Spinal cord (tissue), 10 donors: Measurements from ENCODE around the gene NPHP1. TPM values are rescaled to one million over a fixed set of nuclear protein-coding genes. Genes with fewer than 3 reads are reported as not detected.

Experiments used
- DNase-seq, 6 donors: peaks; one replicate each; pipeline versions ENCODE4 v3.0.0 to v3.0.0-alpha.2; 2013 to 2015; ENCODE audit warnings: low spot score in 6 of 6, low read depth in 4 of 6
- H3K27ac ChIP-seq: one replicate; pipeline ENCODE4 v1.5.1; 2013; ENCODE audit warnings: low read depth, low read length, control low read depth
- H3K27me3 ChIP-seq: one replicate; pipeline ENCODE4 v1.6.1; 2013; ENCODE audit warnings: low read length; ENCODE audit not compliant: control insufficient read depth, insufficient read depth
- H3K36me3 ChIP-seq: one replicate; pipeline ENCODE4 v1.6.1; 2013; ENCODE audit warnings: low read length; ENCODE audit not compliant: control insufficient read depth, insufficient read depth
- H3K4me1 ChIP-seq: one replicate; pipeline ENCODE4 v1.6.1; 2013; ENCODE audit warnings: low read length; ENCODE audit not compliant: control insufficient read depth, insufficient read depth
- H3K4me3 ChIP-seq: one replicate; pipeline ENCODE4 v1.5.1; 2013; ENCODE audit warnings: low read depth, low read length, control low read depth
- H3K9me3 ChIP-seq: one replicate; pipeline ENCODE4 v1.6.1; 2013; ENCODE audit warnings: low read length; ENCODE audit not compliant: control insufficient read depth, insufficient read depth
- WGBS: methylation state at CpG from one replicate; pipeline ENCODE4 v1.1.5; 2013; ENCODE audit warnings: missing lambda C conversion rate; ENCODE audit not compliant: insufficient coverage; 5-methylcytosine and 5-hydroxymethylcytosine counted together
- polyA plus RNA-seq, 2 donors: library from polyadenylated mRNA; unstranded; fragments of 120-200 nt; gene quantifications; one replicate each; pipeline ENCODE4 v1.2.1, GENCODE V29; 2013; ENCODE audit not compliant: insufficient read length in 2 of 2
- total RNA-seq, 2 donors: library from RNA; depleted of rRNA in 1 of 2; stranded (reverse); fragments of 120-200 nt in 1 of 2; fragments of >200 nt in 1 of 2; gene quantifications; one replicate each; pipeline versions ENCODE4 v1.2.3 to v1.2.4, GENCODE V29; 2013 to 2014
- donor health status: healthy.

The NPHP1 gene
- total and polyA plus RNA-seq, 4 donors: 6.8 to 16.8 (median 10.8) TPM

DNA sequence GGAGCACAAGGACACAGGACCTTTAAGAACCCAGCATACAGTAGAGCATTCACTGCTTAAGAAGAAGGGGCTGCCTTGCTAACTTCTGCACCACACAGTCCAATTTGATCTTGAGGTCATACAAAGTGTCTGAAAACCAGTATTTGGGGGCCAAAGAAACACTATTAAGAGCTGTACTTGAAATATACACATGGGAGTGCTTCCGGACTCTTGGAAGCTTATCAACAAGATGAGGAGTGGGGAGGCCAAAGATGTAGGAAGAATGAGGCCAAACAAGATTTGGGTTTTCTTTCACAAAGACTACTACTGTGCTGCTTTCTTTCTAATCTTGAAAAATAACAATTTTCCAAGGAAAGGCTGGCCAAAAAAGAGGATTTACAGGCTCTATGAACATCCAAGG is 64.4 kb downstream of the NPHP1 start:
- no CpG with 5 or more reads among the region's 1 CpG for WGBS
- Histone ChIP-seq H3K9me3 (no peaks in the 10 kb centered on the region), H3K36me3 (no peaks in the 10 kb centered on the region), H3K27ac (no peak overlapping the region), H3K4me3 (no peak overlapping the region), H3K4me1 (no peaks in the 10 kb centered on the region), H3K27me3 (no peaks in the 10 kb centered on the region)
- DNase-seq: no peak

DNA sequence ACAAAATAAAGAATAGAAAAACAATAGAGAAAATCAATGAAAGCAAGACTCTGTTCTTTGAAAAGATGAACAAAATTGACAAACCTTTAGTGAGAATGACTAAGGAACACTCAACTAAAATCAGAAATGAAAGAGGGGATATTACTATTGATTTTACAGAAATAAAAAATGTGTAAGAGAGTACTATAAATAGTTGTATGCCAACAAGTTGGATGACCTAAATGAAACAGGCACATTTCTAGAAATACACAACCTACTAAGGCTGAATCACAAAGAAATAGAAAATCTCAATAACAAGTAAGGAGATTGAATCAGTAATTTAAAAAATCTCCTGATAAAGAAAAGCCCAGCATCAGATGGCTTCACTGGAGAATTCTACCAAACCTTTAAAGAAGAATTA is 70.8 kb downstream of the NPHP1 start:
- Histone ChIP-seq H3K4me3 (no peak overlapping the region), H3K27ac (no peak overlapping the region), H3K9me3 (peaks cover 6% of the 10 kb centered on the region), H3K36me3 (no peaks in the 10 kb centered on the region), H3K27me3 (no peaks in the 10 kb centered on the region), H3K4me1 (no peaks in the 10 kb centered on the region)
- DNase-seq: no peak

DNA sequence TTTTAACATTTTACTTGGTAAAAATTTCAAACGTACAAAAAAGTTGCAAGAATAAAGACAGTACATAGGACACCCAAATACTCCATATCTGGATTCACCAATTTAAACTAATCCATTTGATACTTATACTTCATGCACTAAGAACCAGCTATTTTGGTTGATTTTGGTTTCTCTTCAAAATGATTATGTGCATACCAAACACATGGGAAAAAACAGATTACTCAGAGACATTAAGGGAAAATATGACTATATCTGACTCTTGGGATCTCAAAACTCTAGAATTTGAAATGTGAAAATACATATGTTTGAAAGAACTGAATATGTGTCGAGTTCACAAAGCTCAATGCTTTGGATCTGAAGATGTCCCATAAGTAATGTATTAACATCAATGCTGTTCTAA is 73.6 kb downstream of the NPHP1 start:
- Histone ChIP-seq H3K4me1 (no peaks in the 10 kb centered on the region), H3K9me3 (peaks cover 6% of the 10 kb centered on the region), H3K27me3 (no peaks in the 10 kb centered on the region), H3K36me3 (no peaks in the 10 kb centered on the region), H3K4me3 (no peak overlapping the region), H3K27ac (no peak overlapping the region)
- WGBS: 100% methylated on average over 1 of the region's 2 CpGs
- no peak for DNase-seq

DNA sequence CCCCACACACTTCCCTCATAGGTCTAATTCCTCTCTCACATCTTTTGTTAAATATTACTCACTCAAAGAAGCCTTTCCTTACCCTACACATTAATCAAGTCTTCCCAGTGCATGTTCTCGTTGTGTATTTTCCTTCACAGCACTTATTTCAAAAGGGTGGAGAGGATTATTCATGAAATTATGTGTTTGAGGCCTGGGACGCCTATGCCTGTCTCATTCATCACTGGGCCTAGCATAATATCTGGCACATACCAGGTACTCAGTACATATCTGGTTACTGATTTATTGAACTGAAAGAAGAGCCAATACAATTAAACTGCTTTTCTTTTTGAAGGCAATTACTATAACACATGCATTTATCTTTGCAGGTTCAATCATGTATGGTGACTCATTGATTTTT is 74.1 kb downstream of the NPHP1 start:
- H3K9me3 ChIP-seq: peaks cover 6% of the 10 kb centered on the region
- no peak for DNase-seq
- no peaks in the 10 kb centered on the region for H3K4me1 ChIP-seq
- no peaks in the 10 kb centered on the region for H3K36me3 ChIP-seq
- no peak overlapping the region for H3K4me3 ChIP-seq
- no CpG with 5 or more reads among the region's 2 CpGs for WGBS
- H3K27me3 ChIP-seq: no peaks in the 10 kb centered on the region
- no peak overlapping the region for H3K27ac ChIP-seq

DNA sequence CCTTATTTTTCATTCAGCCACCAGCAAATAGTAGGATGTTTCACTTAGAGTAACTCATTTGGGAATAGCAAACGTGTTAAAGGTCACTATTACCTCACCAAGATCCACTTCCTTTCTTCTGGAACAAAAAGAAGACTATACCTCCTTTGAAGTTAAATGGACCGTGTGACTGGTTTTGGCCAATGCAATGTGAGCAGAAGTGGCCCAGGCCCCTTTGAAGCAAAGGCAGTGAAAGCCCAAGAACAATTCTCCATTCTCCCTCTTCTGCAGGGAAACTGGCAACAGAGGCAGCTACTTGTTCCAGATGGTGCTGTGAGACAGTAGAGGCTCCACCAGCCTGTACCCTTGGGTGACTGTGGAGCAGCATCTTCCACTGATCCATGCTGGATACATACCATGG is 77.9 kb downstream of the NPHP1 start:
- H3K36me3 ChIP-seq: no peaks in the 10 kb centered on the region
- H3K9me3 ChIP-seq: no peaks in the 10 kb centered on the region
- no peak overlapping the region for H3K4me3 ChIP-seq
- WGBS: 40% methylated on average over 1 of the region's 2 CpGs
- DNase-seq: peak in 3 of 6 donors; percentile 19 to 57 (median 28)
- no peaks in the 10 kb centered on the region for H3K4me1 ChIP-seq
- no peak overlapping the region for H3K27ac ChIP-seq
- no peaks in the 10 kb centered on the region for H3K27me3 ChIP-seq

DNA sequence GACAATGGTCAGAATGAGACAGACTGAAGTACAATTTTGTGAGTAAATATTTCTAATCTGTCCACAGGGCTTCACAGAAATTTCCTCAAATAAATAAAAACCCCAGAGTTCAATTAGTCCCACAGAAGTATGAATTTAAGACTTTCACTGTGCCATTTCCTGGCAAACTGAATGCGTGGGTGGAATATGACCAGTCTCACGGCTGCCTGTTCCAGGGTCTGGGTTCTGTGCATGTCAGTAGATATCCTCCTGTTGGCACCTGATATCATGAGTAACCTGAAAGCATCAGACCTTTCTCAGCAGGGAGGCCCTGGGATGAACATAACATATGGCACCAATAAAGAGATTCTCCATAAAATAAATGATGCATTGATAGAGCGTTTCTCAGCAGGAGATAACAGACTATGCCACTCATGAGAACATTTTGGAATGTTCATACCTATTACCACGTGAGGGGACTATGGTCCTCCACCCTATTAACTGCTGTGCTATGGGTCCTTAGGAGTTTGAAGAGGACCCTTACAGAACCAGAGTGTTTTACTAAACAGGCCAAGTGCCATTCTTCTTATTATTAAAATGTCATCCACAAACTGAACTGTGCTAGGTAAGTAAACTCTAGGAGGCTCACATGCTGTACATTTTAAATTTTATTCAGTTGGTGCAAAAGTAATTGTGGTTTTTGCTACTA is 78.6 kb downstream of the NPHP1 start:
- no peaks in the 10 kb centered on the region for H3K4me1 ChIP-seq
- H3K36me3 ChIP-seq: no peaks in the 10 kb centered on the region
- H3K27ac ChIP-seq: no peak overlapping the region
- DNase-seq: peak in 1 of 6 donors; percentile 47
- no peak overlapping the region for H3K4me3 ChIP-seq
- no peaks in the 10 kb centered on the region for H3K9me3 ChIP-seq
- no peaks in the 10 kb centered on the region for H3K27me3 ChIP-seq
- WGBS: 95% methylated on average over 2 of the region's 4 CpGs

DNA sequence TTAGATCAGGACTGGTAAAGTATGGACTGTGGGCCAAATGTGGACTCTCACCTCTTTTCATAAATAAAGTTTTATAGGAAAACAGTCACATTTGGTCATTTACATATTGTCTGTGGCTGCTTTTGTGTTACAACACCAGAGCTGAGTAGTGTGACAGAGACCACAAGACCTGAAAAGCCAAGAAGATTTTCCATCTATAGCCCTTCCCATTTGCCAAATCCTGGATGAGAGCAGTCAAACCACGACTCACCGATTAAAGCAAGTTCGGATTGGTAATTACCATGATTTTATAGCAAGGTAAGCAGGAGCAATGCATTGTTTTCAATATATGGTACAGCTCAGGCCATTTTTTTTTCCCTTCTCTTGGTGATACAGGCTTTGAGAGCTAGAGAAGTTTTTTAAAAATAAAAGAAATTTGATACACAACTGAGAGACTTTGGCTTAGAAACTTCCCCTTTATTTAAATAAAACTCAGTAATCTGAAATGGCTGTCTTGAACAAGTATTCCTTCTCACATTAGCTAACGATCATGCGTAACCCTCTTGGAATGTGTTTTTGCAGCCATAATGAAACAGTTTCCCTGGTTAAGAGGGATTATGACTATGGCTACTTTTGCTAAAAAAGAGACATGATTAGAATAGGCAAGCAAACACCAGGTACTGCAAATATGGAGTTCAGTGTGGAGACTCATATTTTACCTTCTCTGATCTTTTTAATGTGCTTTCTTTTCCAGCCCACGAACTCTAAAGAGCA is 79.7 kb downstream of the NPHP1 start:
- no peaks in the 10 kb centered on the region for H3K4me1 ChIP-seq
- H3K36me3 ChIP-seq: no peaks in the 10 kb centered on the region
- WGBS: no CpG with 5 or more reads among the region's 6 CpGs
- no peaks in the 10 kb centered on the region for H3K9me3 ChIP-seq
- H3K4me3 ChIP-seq: no peak overlapping the region
- no peak for DNase-seq
- no peaks in the 10 kb centered on the region for H3K27me3 ChIP-seq
- H3K27ac ChIP-seq: no peak overlapping the region

DNA sequence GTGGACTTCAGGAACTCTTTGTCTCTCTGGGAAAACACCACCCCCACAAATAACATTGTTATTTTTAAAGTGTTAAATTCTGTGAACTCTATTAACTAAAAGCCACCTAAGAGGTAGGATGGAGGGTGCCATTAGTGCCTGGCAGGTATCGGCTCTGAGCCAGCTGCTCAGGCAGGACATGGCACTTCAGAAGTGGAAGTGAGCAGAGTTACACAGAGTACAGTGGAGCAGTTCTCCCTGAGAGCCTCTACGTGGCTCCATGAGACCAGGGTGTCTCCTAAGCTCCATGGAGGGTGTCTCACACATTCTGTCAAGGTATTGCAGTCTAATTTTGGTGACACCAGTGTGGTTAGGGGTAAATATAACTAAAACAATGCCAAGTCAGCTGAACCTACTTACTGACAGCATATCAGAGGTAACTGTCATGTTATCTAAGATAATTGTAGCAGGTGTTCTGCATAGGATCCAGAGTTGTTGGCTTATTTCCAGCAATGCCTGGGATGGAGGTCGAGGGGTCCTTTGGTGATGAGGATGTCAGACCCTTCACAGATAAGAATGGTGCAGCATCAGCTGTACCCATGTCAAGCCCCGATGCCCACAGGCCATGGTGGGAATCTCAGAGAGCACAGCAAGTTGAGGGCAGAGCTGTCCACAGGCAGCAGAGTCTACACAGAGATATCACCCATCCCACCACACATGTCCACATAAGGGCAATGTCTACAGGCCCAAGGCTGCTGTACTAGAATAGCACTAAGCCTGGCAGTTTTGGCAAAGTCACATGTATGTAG is 80.6 kb downstream of the NPHP1 start:
- DNase-seq: no peak
- Histone ChIP-seq H3K27me3 (no peaks in the 10 kb centered on the region), H3K9me3 (no peaks in the 10 kb centered on the region), H3K4me1 (no peaks in the 10 kb centered on the region), H3K36me3 (no peaks in the 10 kb centered on the region), H3K27ac (no peak overlapping the region), H3K4me3 (no peak overlapping the region)
- WGBS: 96% methylated on average over 4 of the region's 4 CpGs

DNA sequence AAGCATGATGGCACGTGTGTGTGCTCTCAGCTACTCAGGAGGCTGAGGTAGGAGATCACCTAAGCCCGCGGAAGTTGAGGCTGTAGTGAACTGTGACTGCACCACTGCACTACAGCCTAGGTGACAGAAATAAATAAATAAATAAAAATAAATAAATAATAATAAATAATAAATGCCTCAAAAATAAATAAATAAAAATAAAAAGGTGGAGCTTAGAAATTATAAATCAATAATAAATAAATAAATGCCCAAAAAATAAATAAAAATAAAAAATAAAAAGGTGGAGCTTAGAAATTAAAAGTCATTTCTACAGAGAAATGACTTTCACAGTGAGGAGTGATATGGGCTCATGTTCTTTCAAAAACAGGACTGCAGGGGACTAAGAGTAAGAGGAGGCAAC is 83.2 kb downstream of the NPHP1 start:
- Histone ChIP-seq H3K4me1 (peaks cover 2% of the 10 kb centered on the region), H3K9me3 (no peaks in the 10 kb centered on the region), H3K36me3 (no peaks in the 10 kb centered on the region), H3K27ac (no peak overlapping the region), H3K27me3 (peaks cover 6% of the 10 kb centered on the region), H3K4me3 (no peak overlapping the region)
- DNase-seq: no peak
- no CpG with 5 or more reads among the region's 3 CpGs for WGBS
